ENCODE data around the gene RAD23B.

DNA sequence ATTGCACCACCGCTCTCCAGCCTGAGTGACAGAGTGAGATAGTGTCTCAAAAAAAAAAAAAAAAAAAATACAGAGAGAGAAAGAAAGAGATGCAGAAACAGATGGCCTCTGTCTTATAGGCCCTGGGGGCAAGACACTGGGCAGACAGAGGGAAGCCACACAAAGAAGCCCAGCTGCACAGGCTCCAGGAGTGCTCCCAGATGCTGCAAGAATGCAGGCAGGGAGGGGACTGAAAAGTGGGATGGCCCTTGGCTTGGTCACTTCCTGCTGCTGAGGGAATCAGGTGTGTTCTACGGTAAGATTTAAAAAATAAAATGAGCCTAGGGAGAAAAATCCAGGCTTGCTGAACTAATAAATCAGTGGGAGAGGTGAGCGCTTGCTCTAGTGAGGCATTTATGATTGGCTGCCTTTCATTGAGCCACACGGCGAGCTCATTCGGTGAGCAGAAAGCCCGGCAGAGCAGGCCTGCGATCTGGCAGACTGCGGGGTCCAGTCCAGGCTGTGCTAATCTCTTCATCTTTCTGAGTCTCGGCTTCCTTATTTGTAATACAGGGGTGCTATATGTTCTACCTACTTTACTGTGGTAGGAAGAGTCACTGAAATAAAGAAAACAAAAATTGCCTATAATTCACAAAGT, 80.6 kb downstream of the RAD23B start:
- no peak for TF ChIP-seq CTCF (IDR thresholded peaks at IDR 0.05)
- no peak for TF ChIP-seq POLR2AphosphoS5 (IDR thresholded peaks at IDR 0.05)
- no peak for TF ChIP-seq POLR2A (IDR thresholded peaks at IDR 0.05; ENCODE audit: low read depth)
